NCI-H510A treated with DMSO at 0.1 percent for 48 hours (cell line): ENCODE data around the gene BHLHA15.
A peak's percentile ranks its signal among the peaks of the same experiment; 100 is the strongest.

Experiments used
- DNase-seq: peaks from one replicate; lab custom pipeline; 2025; lab: John Stamatoyannopoulos, UW

Gene BHLHA15

GRCh38 chr7:98244871-98245270, 33.6 kb downstream of the BHLHA15 start:
- no peak for DNase-seq

GRCh38 chr7:98248156-98248555, 36.9 kb downstream of the BHLHA15 start:
- DNase-seq, result no peak

GRCh38 chr7:98249106-98249505, 37.9 kb downstream of the BHLHA15 start:
- no peak for DNase-seq

- DNase-seq, result peak; percentile 28
Observed at GRCh38 chr7:98250789-98251188, 39.5 kb downstream of the BHLHA15 start.

GRCh38 chr7:98251231-98251600, 40.0 kb downstream of the BHLHA15 start:
- no peak for DNase-seq

- DNase-seq, result peak; percentile 75
Observed at GRCh38 chr7:98251601-98252424, 40.6 kb downstream of the BHLHA15 start, which contains the start of gene TECPR1. Gene TECPR1 (minus strand): TSS chr7:98252232. CDS start chr7:98246146, 6,086 bp downstream.

GRCh38 chr7:98252425-98253054, 41.3 kb downstream of the BHLHA15 start:
- DNase-seq, result peak; percentile 24

GRCh38 chr7:98254516-98254915, 43.3 kb downstream of the BHLHA15 start:
- DNase-seq, result no peak

- DNase-seq, result no peak
Observed at GRCh38 chr7:98254951-98255610, 43.8 kb downstream of the BHLHA15 start.

GRCh38 chr7:98256431-98256830, 45.2 kb downstream of the BHLHA15 start:
- DNase-seq, result no peak

- DNase-seq, result no peak
Observed at GRCh38 chr7:98257701-98258100, 46.5 kb downstream of the BHLHA15 start.
